GM18505 (cell line): ENCODE measurements around the gene PRLH.

ENCODE experiments used
- ATAC-seq: cut with Tn5 transposase; IDR thresholded peaks from one replicate; pipeline ENCODE4 v1.9.1; 2021; ENCODE audit not compliant: unreplicated experiment
- POLR2A ChIP-seq: IDR thresholded peaks from 4 replicates; pipeline ENCODE4 v1.6.1; 2011; ENCODE audit warnings: borderline replicate concordance; ENCODE audit not compliant: insufficient read depth, insufficient read length; ENCODE audit errors: extremely low read depth

PRLH gene

DNA sequence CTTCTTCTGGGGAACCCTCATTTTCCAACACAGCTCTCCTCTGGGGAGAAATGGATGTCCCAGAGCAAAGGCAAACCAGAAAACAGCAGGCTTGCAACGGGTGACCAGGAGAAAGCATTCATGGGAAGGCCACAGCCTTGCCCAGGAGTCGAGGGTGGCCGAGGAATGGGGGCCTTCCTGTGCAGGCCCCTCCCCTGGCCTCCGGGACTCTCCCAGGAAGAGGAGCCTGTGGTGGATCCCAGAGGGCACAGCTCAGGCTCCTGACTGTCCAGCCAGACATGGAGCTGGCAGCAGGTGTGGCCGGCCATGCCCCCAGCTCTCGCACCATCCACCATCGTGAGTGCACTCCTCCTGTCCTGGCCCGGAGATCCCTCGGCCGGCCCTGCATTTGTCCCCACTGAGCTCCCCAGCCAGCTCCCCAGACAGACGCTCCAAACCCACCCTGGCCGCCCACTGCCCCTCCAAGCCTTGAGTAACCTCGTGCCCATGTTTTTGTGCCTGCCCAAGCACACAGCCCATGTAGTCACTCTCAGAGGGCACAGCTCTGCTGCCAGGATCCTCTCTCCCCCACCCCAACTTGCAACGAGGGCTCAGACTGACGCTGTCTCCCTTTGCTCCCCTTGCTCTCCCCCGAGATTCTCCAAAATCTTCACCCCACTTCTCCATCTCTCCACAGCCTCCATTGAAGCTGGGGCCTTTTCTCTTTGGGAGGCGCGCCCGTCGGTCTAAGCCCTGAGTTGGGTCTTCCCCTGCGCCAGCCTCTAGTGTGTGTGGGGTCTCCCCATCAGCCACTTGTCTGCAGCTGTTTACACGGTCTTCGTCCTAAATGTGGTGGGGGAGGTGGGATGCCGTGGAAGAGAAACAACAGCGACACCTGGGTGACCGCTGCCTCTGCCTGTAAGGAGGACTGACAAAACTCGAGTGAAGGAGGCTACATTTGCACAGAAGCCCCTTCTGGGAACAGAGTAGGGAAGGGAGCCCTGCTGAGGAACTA, 9.8 kb downstream of the PRLH start:
- ATAC-seq, result no peak
- no peak for TF ChIP-seq POLR2A

DNA sequence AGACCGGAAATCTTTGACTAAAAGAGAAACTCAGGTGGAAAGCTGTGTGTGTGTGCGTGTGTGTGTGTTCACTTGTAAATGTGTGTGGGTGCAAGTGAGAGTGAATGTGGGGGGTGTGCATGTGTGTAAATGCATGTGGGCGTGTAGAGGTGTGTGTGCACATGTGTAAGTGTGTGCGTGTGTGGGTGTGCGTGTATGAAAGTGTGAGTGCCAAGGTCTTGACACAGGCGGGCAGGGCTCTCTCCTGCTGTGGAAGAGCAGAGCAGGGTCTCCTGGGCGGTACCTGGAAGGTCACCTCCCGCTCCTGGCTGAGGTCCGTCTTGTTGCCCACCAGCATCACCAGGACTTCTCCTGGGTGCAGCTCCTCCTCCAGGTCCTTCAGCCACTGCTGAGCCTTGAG, 10.6 kb downstream of the PRLH start:
- ATAC-seq, result no peak
- TF ChIP-seq POLR2A, result no peak

- ATAC-seq, result no peak
- TF ChIP-seq POLR2A, result no peak
Measured at GRCh38 chr2:237577458-237577857, 11.1 kb downstream of the PRLH start.

- TF ChIP-seq POLR2A, result no peak
- ATAC-seq, result no peak
Measured at GRCh38 chr2:237577956-237578870, 11.8 kb downstream of the PRLH start.

DNA sequence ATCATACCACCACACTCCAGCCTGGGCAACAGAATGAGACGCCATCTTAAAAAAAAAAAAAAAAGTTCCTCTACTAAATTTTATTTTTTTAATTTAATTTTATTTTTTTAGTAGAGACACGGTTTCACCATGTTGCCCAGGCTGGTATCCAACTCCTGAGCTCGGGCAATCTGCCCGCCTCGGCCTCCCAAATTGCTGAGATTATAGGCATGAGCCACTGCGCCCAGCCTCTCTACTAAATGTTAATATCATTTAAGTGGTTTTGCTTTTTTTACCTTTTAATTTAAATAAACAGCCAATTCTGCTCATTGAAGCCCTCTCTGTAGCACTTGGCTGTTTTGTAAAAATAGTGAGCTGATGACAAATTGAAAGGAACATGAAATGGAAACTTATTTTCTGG, 15.0 kb downstream of the PRLH start:
- TF ChIP-seq POLR2A, result no peak

GRCh38 chr2:237581751-237582746, 15.7 kb downstream of the PRLH start:
- no peak for TF ChIP-seq POLR2A
- ATAC-seq, result no peak

More for the DNA sequence above, 15.0 kb downstream of the PRLH start:
- no peak for ATAC-seq

GRCh38 chr2:237583385-237584295, 17.3 kb downstream of the PRLH start:
- TF ChIP-seq POLR2A, result no peak
- ATAC-seq, result no peak

DNA sequence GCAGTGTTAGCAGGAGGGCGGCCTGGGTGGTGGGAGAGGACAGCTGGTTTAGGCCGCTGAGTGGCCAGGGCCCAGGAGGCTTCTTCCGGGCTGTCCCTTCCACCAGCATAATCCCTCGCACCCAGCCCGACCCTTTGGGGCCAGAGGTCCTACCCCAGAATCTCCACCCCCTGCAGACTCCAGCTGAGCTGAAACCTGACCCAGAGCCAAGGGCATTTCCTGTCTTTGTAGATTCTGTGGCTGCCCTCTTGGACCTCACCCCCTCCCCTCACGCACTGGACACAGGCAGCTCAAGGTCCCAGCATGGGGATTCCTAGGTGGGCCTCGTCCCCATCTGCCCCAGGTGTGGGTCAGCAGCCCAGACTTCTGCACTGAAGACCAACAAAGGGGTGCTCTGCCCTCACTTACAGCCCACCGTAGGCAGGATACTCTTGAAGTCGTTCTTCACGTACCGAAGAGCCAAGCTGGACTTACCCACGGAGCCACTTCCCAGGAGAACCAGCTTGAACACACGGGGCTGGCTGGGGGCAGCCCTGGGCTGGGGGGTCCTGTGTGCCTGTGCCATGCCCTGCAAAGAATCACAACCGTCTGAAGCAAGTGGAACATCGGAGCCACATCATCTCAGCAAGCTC, 19.3 kb downstream of the PRLH start:
- ATAC-seq, result no peak
- TF ChIP-seq POLR2A, result no peak

DNA sequence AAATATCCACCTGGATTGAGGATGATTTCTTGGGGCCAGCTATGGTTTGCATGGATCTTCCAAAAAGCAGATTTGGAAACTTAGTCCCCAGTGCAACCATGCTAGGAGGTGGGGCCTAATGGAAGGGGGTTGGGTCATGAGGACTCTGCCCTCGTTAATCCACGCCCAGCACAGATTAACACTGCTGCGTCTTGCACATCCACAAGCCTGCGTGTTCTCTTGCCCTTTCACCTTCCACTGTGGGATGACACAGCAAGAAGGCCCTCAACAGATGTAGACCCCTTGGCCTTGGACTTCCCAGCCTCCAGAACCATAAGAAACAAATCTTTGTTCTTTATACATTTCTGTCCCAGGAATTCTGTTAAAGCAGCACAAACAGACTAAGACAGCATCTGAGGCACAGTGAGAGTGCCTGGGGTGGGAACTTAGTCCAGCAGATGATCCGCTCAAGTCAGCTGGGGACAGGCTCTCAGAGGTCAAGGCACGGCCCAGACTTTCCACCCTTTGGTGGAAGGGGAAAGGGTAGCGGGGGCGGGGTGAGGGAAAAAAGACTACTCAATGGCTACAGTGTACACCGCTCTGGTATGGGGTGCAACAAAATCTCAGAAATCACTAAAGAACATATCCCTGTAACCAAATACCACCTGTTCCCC, 21.8 kb downstream of the PRLH start:
- ATAC-seq, result no peak
- no peak for TF ChIP-seq POLR2A

- ATAC-seq, result no peak
- no peak for TF ChIP-seq POLR2A
Measured at GRCh38 chr2:237590272-237591140, 24.1 kb downstream of the PRLH start, which contains the start of gene RAB17. Gene RAB17 (minus strand): TSS chr2:237590734. CDS start chr2:237586154, 4,580 bp downstream.
